GM19455 (cell line): ENCODE measurements around the gene C15orf39.
"Not testable (repeated sequence)": the region's sequence is repeated elsewhere in the genome, so short reads cannot be mapped to it uniquely, and the experiment has no call there.

Source experiments
- ATAC-seq: cut with Tn5 transposase; IDR thresholded peaks from one replicate; pipeline ENCODE4 v1.9.1; 2021; ENCODE audit not compliant: unreplicated experiment

The C15orf39 gene

DNA sequence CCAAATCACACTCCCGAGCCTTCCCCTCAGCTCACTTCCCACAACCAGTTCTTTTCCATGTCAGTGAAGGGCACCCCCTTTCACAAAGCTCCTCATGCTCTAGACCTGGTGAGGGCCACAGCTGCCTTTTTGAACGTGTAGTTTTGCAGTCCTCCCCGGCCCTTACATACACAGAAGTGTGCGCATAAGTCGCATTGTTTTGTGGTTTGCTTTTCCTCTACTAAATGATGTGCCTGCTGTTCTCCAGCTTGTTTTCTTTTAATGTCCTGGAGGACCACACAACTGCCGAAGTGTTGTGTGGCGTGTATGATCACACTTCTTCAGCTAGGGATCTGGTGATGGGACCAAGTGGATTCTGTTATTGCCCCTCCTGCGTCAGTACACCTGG is 7.6 kb downstream of the C15orf39 start:
- ATAC-seq = no peak

GRCh38 chr15:75210811-75211230 is 9.1 kb downstream of the C15orf39 start:
- no peak for ATAC-seq

GRCh38 chr15:75211436-75212199 is 9.9 kb downstream of the C15orf39 start:
- ATAC-seq = no peak

DNA sequence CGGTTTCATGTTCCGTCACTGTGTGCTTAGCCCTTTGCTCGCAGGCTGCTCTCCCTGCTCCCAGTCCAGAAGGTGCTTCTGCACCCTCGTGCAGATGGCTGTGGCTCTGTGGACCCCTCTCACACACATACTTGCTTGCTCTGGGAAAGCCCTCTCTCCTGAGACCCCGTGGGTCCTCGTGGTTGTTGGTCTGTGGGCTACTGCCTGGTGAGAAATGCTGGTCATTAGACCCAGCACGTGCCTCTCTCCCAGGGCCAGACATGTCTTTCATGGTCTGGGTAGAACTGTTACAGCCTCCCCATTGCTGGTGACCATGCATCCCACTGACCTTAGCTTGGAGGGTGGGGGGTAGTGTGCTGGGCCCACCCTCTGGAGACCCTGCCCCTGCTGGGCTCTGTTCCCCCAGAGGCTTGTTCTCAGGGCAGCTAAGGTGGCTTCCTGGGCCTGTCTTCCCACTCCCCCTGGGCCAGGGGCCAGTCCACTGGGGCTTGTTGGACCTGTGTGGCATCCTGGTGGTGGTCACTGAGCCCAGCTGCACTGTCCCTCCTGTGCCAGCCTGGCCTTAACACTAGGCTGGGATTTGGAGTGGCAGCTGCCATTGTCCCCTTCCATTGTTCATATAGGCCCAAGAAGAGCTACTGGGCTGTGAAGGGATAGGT is 10.6 kb downstream of the C15orf39 start:
- ATAC-seq = no peak

GRCh38 chr15:75213212-75213767 is 11.6 kb downstream of the C15orf39 start:
- no peak for ATAC-seq

DNA sequence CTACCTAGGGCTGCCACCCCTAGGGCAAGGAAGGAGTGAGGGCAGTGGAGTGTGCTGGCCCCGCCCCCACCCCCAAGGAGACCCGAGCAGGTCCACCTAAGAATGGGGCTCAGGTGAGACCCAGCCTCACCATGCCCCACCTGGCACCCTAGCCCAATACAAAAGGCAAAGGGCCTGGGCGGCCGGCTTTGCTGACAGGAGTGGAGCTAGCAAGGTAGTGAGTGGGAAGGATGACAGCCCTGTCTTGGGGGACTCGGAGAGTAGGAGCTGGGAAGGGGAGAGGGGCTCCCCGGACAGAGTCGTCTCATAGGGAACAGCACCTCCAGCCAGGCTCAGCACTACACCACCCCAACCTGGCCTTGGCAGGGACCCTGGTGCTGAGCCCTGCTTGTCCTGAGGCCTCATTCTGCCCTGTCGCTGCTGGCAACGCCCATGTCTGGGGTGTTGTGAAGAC is 12.1 kb downstream of the C15orf39 start:
- ATAC-seq = no peak

GRCh38 chr15:75214293-75215096 is 12.8 kb downstream of the C15orf39 start:
- no peak for ATAC-seq

- no peak for ATAC-seq
Observed at GRCh38 chr15:75215107-75216004, 13.7 kb downstream of the C15orf39 start.

DNA sequence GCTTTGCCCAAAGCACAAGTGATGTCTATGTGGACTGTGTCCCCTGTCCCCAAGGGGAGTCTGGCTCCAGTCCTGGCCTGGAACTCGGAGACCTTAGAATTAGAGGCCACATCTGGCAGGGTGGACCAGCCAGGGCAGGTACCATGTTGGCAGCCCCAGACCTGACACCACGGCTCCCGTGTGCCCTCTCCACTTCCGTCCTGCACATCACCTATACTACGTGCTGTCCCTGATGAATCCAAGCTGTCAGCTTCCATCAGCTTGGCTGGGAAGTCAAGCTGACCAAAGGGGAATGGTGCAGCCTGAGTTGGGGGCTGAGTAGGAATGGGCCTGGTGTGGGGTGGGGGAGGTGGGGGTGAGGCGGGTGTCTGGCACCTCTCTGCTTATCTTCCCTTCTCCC is 15.3 kb downstream of the C15orf39 start:
- ATAC-seq = no peak

DNA sequence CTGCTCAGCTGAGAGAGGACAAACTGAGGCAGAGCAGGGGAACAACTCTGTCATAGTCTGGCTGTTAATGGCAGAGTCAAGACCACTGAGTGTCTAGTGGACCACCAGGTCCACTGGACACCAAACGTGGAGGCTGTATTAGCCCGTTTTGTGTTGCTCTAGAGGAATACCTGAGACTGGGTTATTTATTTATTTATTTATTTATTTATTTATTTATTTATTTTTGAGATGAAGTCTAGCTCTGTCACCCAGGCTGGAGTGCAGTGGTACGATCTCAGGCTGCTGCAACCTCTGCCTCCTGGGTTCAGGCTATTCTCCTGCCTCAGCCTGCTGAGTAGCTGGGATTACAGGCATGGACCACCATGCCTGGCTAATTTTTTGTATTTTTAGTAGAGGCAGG is 15.9 kb downstream of the C15orf39 start:
- ATAC-seq = not testable (repeated sequence)

DNA sequence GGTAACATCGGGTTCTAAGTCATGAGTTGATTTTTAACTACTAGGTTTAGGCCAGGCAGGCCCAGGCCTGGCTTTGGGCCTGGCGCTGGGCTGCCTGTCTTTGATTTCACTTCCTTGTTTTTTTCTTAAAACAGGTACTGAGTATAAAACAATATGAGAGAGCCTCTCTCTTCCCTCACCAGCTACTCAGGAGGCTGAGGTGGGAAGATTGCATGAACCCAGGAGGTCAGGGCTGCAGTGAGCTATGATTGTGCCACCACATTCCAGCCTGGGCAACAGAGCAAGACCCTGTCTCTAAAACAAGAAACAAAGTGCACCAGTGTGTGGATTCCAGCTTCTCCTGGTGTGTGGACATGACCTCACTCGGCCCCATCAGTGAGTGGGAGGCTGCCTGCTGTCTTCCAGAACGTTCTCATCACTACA is 17.8 kb downstream of the C15orf39 start:
- not testable (repeated sequence) for ATAC-seq

- ATAC-seq = no peak
Observed at GRCh38 chr15:75223688-75224087, 22.0 kb downstream of the C15orf39 start.

- ATAC-seq = no peak
Observed at GRCh38 chr15:75224281-75224680, 22.6 kb downstream of the C15orf39 start.

DNA sequence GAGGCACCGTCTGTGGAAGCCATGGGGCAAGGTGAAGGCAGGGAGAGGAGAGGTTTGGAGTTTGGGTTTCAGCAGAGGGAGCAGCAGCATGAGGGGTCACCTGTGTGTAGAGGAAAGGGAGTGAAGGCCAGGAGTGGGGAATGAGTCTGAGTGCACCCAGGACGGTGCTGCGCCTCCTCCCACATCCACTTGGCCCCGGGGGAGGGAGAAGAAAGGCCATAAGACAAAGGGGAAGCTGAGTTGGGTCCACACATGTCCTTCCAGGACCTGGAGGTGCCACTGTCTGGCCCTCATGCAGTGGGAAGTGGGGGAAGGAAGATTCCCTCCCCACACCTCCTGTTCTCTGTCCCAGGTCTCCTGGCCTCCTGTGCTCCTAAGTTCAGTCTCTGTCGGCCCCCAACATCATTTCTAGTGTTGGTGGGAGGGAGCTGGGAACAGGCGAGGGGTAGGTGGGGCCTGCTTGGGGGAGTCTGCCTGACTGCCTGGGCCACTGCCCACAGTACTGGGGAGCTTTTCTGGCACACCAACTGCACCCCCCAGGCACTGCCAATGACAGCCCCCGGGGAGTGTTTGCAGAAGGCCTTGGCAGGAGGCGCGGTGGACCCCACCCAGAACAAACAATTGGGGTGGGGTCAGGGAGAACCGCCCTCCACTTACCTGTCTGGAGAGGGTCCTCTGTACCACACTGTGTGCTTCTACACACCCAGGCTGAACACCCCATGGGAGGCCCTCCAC is 23.6 kb downstream of the C15orf39 start:
- not testable (repeated sequence) for ATAC-seq

DNA sequence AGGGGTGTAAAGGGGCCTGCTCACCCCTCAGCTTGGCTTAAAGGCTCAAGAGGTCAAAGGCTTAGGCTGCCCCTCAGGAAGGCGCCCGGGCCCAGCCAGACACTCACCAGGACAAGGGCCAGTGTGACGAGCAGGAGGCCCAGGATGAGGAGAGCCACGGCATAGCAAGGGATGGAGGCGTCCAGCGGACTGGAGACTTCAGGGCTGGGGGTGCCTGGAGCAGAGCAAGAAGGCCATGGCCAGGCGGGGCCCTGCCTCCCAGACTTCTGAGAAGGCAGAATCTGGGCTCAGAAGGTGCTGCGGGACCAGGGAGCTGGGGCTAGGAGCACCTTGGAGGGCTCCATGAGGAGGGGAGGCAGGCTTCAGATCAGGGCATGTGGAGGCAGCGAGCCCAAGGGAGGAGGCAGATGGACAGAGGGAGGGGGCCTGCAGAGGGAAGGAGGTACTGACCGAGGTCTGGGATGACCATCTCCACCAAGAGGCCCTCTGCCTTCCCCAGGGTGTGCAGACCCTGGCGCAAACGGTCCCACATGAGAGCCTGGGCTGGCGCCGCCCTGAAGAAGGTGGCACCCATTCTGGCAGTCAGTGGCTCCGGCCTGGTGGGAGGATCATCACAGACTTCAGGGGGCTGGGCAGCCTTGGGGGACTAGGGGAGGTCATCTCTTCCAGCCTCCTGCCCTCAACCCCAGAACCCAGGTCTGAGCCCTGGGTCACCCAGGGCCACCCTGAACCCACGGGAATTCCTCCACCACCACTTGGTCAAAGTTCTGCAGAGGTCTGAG is 24.5 kb downstream of the C15orf39 start:
- no peak for ATAC-seq

GRCh38 chr15:75227112-75227511 is 25.4 kb downstream of the C15orf39 start:
- ATAC-seq = not testable (repeated sequence)

GRCh38 chr15:75227663-75228280 is 26.1 kb downstream of the C15orf39 start:
- no peak for ATAC-seq

- ATAC-seq = no peak
Observed at GRCh38 chr15:75228787-75229186, 27.1 kb downstream of the C15orf39 start.
